Retinal pigment epithelial cell (primary cell): ENCODE data around the gene NANS.

Experiments
- DNase-seq: peaks from one replicate; pipeline ENCODE4 v3.0.0-alpha.2; 2010; ENCODE audit warnings: low read depth
- H3K4me3 ChIP-seq: 2 replicates; pipeline ENCODE4 v1.5.1; 2011; ENCODE audit warnings: mild to moderate bottlenecking, low read length, control low read depth, moderate library complexity
- TF ChIP-seq, protein P1 (sequence below): conservative IDR thresholded peaks from 2 replicates; pipeline ENCODE4 v1.5.1; 2011; ENCODE audit warnings: low read depth, low read length, control low read depth, inconsistent platforms

Gene NANS, protein sequence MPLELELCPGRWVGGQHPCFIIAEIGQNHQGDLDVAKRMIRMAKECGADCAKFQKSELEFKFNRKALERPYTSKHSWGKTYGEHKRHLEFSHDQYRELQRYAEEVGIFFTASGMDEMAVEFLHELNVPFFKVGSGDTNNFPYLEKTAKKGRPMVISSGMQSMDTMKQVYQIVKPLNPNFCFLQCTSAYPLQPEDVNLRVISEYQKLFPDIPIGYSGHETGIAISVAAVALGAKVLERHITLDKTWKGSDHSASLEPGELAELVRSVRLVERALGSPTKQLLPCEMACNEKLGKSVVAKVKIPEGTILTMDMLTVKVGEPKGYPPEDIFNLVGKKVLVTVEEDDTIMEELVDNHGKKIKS

DNA sequence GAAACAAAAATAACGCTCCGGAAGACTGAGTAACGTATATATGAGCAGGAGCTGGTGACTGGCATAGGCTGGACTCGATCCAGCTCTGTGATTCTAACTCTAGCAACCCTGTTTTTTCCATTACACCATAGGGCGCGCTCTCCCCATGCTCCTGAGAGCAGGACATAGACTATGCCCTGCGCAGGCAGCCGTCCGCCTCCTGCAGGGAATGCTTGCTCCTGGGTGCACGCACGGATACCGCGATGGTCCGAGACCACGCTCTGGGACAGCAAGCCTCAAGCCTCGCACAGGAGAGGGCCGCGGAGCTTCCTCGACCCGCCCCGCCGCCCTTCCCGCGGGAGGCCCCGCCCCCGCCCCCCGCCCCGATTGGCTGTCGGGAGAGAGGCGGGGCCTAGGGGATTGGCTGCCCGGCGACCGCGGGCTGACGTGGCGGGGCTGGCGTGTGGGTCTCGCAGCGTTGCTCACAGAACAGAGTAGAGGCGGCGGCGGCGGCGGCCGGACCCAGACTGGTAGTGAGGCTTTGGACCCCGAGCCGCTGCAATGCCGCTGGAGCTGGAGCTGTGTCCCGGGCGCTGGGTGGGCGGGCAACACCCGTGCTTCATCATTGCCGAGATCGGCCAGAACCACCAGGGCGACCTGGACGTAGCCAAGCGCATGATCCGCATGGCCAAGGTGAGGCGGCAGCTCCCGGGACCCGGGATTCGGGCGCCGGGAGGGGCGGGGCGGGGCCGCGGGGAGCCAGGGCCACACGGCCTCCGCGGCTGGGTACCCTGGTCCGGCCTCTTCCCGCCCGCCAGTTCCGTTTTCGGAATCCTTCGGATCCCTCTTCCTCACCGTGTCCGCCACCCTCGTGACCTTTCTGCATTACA lies at the start of gene NANS:
NANS (plus strand) TSS at position 464 of the 869 bp plus-strand sequence; CDS start at position 541, 77 bp downstream.
- DNase-seq, result peak; percentile 88
- TF ChIP-seq, protein P1, sequence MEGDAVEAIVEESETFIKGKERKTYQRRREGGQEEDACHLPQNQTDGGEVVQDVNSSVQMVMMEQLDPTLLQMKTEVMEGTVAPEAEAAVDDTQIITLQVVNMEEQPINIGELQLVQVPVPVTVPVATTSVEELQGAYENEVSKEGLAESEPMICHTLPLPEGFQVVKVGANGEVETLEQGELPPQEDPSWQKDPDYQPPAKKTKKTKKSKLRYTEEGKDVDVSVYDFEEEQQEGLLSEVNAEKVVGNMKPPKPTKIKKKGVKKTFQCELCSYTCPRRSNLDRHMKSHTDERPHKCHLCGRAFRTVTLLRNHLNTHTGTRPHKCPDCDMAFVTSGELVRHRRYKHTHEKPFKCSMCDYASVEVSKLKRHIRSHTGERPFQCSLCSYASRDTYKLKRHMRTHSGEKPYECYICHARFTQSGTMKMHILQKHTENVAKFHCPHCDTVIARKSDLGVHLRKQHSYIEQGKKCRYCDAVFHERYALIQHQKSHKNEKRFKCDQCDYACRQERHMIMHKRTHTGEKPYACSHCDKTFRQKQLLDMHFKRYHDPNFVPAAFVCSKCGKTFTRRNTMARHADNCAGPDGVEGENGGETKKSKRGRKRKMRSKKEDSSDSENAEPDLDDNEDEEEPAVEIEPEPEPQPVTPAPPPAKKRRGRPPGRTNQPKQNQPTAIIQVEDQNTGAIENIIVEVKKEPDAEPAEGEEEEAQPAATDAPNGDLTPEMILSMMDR, result no peak
- H3K4me3 ChIP-seq, result peak within 1 kb of the TSS; percentile 86

DNA sequence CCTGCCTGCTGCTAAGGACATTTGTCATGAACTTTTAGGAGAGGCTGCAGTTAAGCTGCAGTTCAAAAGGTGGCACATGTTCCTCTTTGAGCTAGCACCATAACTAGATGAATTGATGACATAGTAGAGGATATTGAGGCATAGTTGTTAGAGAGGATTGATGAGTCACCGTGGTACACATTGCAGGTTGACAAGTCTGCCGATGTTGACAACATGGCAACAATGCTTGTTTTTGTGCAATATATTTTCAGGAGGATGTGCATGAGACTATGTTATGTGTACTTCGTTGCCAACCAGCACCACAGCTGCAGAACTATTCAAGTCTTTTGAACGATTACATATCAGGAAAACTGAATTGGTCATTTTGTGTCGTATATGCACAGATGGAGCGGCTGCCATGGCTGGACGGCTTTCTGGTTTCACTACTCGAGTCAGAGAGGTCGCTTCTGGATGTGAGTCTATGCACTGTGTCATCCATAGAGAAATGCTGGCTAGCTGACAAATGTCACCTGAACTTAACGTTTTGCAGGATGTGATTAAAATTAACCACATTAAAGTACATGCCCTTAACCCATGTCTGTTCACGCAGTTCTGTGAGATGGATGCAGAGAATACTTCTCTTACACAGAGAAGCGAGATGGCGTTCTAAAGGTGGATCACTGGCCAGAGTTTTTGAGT lies 49.1 kb upstream of the NANS start:
- no peak for DNase-seq
- TF ChIP-seq, protein P1, result no peak
- no peak overlapping the region for H3K4me3 ChIP-seq

DNA sequence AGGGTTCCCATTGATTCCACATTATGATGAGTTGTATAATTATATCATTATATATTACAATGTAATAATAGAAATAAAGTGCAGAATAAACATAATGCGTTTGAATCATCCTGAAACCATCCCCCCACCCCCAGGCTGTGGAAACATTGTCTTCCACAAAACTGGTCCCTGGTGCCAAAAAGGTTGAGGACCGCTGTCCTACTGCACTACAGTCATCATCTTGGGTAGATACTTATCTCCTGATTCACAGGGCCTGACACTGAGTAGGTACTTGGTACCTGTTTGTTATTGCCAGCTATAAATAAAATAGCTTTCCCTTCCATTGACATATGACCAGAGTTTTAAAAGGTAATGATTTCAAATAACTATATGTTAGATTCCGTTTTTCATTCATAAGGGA lies 47.8 kb upstream of the NANS start:
- H3K4me3 ChIP-seq, result no peak overlapping the region
- DNase-seq, result no peak
- TF ChIP-seq, protein P1, result no peak

DNA sequence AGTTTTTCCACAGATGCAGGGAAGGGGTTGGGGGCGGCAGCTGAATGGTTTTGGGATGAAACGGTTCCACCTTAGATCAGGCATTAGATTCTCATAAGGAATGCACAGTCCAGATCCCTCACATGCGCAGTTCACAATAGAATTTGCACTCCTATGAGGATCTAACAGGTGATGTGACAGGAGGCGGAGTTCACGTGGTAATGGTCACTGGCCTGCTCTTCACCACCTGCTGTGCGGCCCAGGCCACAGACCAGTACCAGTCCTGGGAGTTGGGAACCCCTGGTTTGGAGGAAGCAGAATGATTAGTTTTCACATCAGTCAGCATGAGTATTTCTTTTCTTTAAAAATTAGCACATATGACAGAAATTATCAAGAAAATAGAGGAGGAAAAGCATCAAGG lies 47.1 kb upstream of the NANS start:
- no peak for DNase-seq

DNA sequence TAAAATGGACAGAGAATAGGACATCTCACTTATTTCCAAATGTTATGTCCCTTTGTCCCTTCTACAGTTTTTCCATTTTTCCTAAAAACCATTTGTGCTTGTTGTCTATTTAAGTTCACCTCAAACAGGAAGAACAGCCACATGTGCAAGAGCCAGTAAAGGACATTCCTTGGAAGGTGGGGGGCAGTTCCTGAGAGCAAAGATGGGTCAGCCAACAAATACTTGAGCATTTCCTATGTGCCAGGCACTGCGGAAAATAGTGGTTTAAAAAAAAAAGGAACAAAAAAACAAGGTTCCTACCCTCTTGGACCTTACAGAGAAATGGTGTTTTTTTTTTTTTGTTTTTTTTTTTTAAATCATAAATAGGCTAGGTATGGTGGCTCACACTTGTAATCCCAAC lies 46.6 kb upstream of the NANS start:
- no peak overlapping the region for H3K4me3 ChIP-seq
- no peak for DNase-seq
- TF ChIP-seq, protein P1, result no peak

More for the DNA sequence above, 47.1 kb upstream of the NANS start:
- H3K4me3 ChIP-seq, result no peak overlapping the region
- TF ChIP-seq, protein P1, result no peak

DNA sequence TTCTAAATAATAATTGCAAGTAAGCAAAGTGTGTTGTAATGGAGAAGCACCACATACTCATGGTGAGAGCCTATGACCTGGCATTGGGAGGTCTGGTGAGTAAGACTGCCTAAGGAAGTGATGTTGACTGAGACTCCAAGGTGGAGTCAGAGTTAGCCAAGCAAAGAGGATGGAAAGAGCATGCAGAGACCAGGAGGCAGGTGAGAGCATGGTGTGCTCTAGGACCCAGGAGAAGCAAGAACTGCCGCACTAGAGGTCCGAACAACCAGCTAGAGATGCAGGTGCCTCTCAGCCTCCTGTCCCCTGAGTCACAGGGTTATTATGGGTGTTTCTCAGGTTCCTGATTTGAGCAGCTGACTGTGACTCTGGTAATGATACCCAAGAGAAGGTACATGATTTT lies 46.1 kb upstream of the NANS start:
- no peak overlapping the region for H3K4me3 ChIP-seq
- TF ChIP-seq, protein P1, result no peak
- no peak for DNase-seq
